GM19324 (cell line): ENCODE data around the gene MBP.

Source experiments
- ATAC-seq: cut with Tn5 transposase; IDR thresholded peaks from one replicate; pipeline ENCODE4 v1.9.1; 2021; ENCODE audit warnings: mild to moderate bottlenecking, moderate library complexity; ENCODE audit not compliant: unreplicated experiment, low FRiP score

The MBP gene

DNA sequence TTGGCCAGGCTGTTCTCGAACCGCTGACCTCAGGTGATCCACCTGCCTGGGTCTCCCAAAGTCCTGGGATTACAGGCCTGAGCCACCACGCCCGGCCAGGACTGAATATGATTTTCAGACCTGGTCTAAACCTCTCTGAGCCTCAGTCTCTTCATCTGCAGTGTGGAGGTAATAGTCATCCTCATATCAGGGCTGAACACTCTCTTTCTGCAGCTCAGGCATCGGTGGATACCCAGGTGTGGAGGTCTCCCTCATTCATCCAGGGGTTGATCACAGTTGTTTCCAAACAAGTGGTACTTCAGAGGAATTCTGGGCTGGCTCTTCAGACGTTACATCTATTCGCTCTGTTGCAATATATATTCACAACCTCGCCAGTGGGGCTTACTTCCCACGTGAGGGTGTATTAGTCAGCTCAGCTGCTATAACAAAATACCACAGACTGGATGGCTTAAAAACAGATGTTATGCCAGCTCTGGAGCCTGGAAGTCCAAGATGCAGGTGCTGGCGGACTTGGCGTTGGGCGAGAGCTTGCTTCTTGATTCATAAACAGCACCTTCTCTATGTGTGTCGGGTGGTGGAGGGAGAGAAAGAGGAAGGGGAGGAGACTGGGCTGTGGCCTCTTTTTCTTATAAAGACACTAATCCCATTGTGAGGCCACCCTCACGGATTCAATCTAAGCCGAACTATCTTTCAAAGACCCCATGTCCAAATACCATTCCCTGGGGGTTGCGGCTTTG is 2.9 kb upstream of the MBP start:
- no peak for ATAC-seq

DNA sequence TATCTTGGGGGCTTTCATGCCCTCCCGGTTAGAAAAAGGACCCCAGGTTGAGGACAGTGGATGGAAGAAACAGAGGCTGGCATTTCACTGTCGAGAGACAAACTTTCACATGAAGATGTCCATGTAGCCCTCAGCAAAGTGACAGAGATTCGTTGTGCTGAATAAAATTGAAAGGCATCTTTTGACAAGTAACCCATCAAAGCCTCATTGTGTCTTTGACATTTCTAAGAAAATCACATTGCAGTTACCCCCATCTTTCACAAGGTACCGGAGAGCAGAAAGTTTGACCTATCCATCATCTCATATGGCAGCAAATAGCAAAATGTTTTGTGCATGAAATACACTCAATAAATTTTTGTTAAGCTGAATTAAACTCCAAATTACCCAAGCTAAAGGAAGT is 2.0 kb upstream of the MBP start:
- ATAC-seq, result no peak

DNA sequence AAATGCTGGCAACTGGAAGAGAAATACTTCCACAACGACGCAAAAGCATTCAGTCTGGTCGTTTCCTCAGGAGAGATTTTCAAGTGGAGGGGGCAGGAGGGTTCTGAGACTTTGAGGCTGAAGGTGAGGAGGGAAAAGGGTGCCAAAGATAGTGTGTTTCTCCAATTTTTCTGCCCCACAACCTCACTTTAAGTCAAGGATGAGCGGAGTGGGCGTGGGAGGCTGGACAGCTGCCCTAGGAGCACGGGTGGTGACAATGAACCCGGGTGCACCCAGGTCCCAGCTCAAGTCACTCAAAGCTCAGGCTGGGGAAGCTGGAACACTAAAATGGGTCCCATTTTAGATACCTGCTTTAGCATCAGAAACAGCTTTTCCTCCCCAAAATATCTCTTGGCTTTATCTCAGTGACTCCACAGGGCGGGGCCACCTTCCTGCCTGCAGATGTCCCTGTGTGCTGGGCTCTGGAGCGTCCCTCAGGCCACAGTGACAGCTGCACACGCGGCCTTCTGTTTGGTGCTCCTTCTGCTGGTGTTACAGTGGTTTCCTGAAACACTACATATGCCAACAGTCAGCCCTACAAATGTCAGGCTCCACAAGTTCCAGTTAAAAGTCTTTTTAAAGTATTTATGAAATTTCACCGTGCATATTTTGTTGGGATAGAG is 1.4 kb upstream of the MBP start:
- ATAC-seq, result no peak

- no peak for ATAC-seq
These were observed 660 bp upstream of the MBP start for GRCh38 chr18:77133051-77133834.

- peak; percentile 80 for ATAC-seq
These were observed 773 bp downstream of the MBP start for GRCh38 chr18:77131652-77132368.

DNA sequence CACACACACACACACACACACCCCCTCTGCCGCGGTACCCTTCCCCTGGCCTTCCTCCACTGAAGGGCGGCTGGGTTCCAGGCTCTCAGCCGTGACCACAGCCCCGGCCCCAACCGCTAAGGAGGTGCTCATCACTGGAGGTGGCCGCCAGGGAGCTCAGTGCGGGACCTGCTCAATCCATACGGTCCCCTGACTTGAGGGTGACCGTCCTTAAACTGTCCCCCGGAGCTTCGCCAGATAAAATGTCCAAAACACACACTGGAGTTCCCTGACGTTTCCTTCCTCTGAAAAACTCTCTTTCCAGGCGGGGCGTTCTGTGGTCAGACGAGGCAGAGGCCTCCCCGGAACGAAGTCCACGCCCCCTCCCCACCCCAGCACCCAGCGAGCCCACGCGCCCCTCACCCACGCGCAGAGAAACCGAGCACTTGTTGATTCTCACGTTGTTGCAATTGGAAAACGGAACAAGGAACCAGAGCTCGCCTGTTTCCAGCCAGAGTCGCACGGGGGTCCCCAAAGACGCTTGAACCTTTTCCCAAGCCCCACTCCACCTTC is 1.4 kb downstream of the MBP start:
- ATAC-seq, result peak; percentile 2

GRCh38 chr18:77130229-77131099 is 2.1 kb downstream of the MBP start:
- no peak for ATAC-seq

GRCh38 chr18:77129150-77129551 is 3.4 kb downstream of the MBP start:
- no peak for ATAC-seq

GRCh38 chr18:77127769-77128671 is 4.6 kb downstream of the MBP start:
- ATAC-seq, result no peak

- ATAC-seq, result peak; percentile 59
These were observed 8.1 kb downstream of the MBP start for GRCh38 chr18:77124452-77124922.

- ATAC-seq, result no peak
These were observed 9.0 kb downstream of the MBP start for GRCh38 chr18:77123320-77124231.

- ATAC-seq, result no peak
These were observed 11.1 kb downstream of the MBP start for GRCh38 chr18:77121523-77121922.

GRCh38 chr18:77119851-77120491 is 12.6 kb downstream of the MBP start:
- no peak for ATAC-seq

GRCh38 chr18:77119101-77119850 is 13.3 kb downstream of the MBP start:
- no peak for ATAC-seq

- no peak for ATAC-seq
These were observed 14.1 kb downstream of the MBP start for GRCh38 chr18:77118256-77119090.
